HG03457 (cell line): ENCODE data around the gene PITPNB.

Experiments used
- ATAC-seq: cut with Tn5 transposase; IDR thresholded peaks from one replicate; pipeline ENCODE4 v1.9.1; 2021; ENCODE audit warnings: moderate number of reproducible peaks; ENCODE audit not compliant: unreplicated experiment

Gene PITPNB

DNA sequence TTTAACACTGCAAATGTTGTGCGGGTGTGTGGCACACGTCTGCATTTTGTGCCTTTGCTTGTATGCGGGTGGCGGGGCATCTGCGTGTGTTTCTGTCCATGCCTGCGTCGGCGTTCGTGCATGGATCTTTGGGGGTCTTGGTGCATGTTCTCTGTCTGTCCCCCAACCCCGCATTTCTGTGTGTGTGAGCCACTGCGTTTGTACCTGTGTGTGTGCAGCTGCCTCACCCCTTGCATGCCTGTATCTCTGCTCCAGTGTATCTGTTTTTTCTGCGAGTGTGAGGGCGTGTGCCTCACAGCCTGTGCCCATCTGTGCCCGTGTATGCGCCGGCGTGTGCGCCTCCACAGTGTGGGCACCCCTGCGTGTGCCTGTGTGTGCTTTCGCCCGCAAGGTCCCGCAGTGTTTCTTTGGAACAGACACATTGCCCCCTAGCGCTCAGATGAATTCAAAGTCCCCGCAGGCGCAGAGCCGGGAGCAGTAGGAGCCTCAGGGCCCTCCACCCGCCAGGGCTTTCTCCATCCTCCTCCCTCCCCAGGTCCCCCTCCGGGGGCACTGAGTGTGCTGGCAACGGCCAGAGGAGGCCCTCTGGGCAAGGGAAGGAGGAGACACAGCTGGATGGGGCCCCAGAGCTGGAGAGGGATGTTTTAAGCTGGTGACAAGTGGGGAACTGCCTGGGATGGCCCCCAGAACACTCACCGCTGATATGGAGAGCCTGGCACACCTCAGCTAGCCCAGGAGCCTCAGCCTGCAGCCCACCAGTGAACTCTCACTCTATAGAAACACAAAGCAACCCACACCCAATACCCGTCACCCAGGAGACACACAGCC is 114.4 kb downstream of the PITPNB start:
- no peak for ATAC-seq

DNA sequence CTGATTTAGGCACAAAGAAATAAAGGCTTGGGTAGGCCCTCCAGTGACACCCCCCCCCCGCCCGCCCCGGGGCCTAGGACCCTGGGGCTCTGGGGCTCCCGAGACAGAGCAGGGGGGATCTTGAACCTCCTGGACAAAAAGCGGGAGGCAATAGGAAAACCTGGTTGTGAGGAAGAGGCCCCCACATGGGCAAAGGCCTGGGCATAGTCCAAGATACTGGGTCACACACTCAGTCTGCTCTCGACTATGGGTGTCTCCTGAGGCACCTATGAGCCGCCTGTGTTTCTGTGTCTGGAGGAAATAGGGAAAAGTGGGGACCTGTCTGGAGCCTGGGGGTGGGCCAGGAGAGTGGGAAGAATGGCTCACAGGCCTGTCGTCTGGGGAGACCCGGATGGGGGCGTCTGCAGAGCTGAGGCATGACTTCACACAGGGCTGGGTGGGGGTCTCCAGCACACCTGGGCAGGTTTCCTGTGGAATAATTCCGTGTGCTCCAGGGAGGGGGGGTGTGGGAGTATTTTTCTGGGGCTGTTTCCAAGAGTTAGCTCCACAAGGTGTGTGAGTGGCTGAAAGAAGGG is 115.1 kb downstream of the PITPNB start:
- no peak for ATAC-seq

DNA sequence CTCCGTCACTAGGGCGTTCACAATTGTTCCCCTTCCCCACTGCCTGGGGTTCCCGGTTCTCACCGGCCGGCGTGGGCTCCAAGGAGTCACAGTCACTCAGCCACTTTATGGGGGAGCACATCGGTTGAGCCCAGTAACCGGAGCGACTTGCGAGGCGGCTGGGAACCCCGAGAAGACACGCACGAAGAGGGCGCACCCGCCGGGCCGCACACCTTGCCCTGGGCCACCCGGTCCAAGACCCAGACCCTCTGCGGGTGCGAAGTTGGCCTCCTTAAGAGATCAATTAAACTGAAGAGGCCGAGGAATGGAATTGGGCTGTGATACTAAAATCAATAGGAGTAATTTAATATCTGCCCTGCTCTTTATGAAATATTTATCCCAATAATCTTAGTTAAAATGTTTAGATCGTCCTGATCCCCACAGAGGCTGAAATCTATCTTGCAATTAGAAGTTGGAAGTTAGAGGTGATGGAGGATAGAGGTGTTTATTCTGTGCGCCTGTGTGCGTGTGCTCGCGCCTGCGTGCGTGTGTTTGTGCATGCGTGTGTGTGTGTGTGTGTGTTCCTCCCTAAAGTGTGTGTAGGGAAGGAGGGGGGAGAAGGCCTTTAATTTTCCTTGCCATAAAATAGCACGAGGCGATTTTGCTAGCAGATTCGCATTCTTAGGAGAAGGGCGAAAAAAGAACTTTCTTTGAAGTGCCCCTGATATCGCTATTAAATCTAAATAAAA is 116.5 kb downstream of the PITPNB start:
- ATAC-seq, result no peak
